Measurements from ENCODE around the gene LARP1. TPM values are rescaled to one million over a fixed set of nuclear protein-coding genes. Genes with fewer than 3 reads are reported as not detected.

The LARP1 gene
- total RNA-seq, 1 experiment from 2014 or later = 105 TPM

DNA sequence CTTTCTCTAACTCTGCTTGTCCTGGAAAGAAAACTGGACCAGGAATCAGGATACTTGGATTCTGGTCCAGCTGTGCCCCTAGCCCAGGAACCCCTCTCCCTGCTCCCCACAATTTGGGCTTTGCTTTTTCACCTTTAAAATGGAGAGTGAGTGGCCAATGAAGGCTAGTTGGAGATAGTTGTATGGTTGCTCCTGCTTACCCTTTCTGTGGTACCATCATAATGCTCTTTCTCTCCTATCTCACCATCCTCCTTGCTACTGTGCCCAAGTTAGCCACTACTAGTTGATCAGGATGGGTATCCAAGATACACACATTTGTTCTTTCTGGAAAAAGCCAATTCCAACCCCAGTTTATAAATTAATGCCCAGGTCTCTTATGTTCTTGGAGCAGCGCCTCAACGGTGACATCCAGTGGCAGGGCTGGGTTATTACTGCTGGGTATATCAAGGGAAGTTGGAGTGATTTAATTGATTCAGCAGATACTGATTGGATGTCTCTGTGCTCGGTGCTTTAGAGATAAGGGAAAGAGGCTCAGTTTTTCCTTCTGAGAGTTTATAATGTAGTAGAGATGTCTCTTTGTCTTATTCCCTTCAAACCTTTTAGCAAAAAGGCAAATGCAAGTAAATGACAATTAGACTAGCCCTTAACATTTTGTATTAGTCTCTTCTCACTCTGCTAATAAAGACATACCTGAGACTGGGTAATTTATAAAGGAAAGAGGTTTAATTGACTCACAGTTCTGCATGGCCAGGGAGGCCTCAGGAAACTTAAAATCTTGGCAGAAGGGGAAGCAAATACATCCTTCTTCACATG, 56.7 kb downstream of the LARP1 start:
- H3K4me3 ChIP-seq (ENCODE audit: low read length) = no peak overlapping the region
- H3K27me3 ChIP-seq (ENCODE audit: low read length) = no peaks in the 10 kb centered on the region
- no peak overlapping the region for H2AFZ ChIP-seq (ENCODE audit: low read length)
- DNase-seq = peak; percentile 80
- H3K9me3 ChIP-seq (ENCODE audit: low read length) = no peaks in the 10 kb centered on the region
- peaks cover 43% of the 10 kb centered on the region for H3K79me2 ChIP-seq (ENCODE audit: low read length)
- H3K9ac ChIP-seq (ENCODE audit: low read length) = no peak overlapping the region
- no peak overlapping the region for H3K27ac ChIP-seq (ENCODE audit: low read length)
- no peak overlapping the region for H3K4me2 ChIP-seq (ENCODE audit: low read depth, low read length, poor library complexity, severe bottlenecking)
- H3K9me2 ChIP-seq (replicated peaks; ENCODE audit: insufficient read depth, low read length) = no peaks in the 10 kb centered on the region
- H3K4me1 ChIP-seq (ENCODE audit: low read length) = no peaks in the 10 kb centered on the region
- peaks cover 18% of the 10 kb centered on the region; the same call in 1 of the 2 replicates for H4K20me1 ChIP-seq (ENCODE audit: insufficient read depth, low read depth, low read length)
- H3K36me3 ChIP-seq (ENCODE audit: insufficient read depth, low read length) = peaks cover 66% of the 10 kb centered on the region

DNA sequence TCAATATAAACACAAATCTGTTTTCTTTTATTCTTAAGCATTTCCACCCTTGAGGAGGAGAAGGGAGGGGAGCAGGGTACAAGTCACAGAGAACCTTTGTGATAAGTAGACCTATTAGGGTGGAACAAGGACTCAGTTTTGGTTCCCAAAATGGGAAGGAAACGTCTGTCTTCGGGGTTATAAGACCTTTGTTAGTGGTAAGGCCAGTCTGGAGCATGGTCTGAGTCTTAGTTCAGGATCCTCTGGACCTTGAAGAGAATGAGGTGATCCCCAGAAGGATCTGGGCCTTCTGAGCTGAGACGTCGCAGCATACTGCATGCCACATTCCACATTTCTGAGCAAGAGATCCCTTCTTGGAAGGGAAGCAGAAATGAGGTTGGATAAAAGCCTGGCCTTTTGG, 58.0 kb downstream of the LARP1 start:
- Histone ChIP-seq H3K27ac (ENCODE audit: low read length) (no peak overlapping the region), H3K9ac (ENCODE audit: low read length) (no peak overlapping the region), H3K27me3 (ENCODE audit: low read length) (no peaks in the 10 kb centered on the region), H3K9me3 (ENCODE audit: low read length) (no peaks in the 10 kb centered on the region), H3K4me2 (ENCODE audit: low read depth, low read length, poor library complexity, severe bottlenecking) (no peak overlapping the region), H3K9me2 (replicated peaks; ENCODE audit: insufficient read depth, low read length) (no peaks in the 10 kb centered on the region), H3K4me1 (ENCODE audit: low read length) (no peaks in the 10 kb centered on the region), H4K20me1 (ENCODE audit: insufficient read depth, low read depth, low read length) (peaks cover 18% of the 10 kb centered on the region; the same call in 1 of the 2 replicates), H3K4me3 (ENCODE audit: low read length) (no peak overlapping the region), H2AFZ (ENCODE audit: low read length) (no peak overlapping the region), H3K36me3 (ENCODE audit: insufficient read depth, low read length) (peaks cover 73% of the 10 kb centered on the region), H3K79me2 (ENCODE audit: low read length) (peaks cover 47% of the 10 kb centered on the region)
- DNase-seq = no peak

DNA sequence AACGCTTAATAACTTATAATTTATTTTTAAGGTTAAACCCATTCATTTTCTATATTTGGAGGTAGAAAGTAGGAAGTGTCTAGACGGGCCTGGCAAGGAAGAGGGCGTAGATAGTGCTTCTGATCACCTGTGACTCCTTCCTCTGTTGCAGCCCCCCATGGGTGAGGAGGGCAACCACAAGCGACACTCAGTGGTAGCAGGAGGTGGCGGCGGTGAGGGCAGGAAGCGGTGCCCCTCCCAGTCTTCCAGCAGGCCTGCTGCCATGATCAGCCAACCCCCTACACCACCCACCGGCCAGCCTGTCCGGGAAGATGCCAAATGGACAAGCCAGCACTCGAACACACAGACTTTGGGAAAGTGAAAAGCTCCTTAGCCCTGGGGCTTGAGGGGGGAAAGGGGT, 58.6 kb downstream of the LARP1 start:
- Histone ChIP-seq H2AFZ (ENCODE audit: low read length) (no peak overlapping the region), H3K36me3 (ENCODE audit: insufficient read depth, low read length) (peaks cover 74% of the 10 kb centered on the region), H3K9me2 (replicated peaks; ENCODE audit: insufficient read depth, low read length) (no peaks in the 10 kb centered on the region), H4K20me1 (ENCODE audit: insufficient read depth, low read depth, low read length) (peaks cover 18% of the 10 kb centered on the region; the same call in 1 of the 2 replicates), H3K4me1 (ENCODE audit: low read length) (no peaks in the 10 kb centered on the region), H3K9me3 (ENCODE audit: low read length) (no peaks in the 10 kb centered on the region), H3K4me2 (ENCODE audit: low read depth, low read length, poor library complexity, severe bottlenecking) (no peak overlapping the region), H3K79me2 (ENCODE audit: low read length) (peaks cover 44% of the 10 kb centered on the region), H3K27me3 (ENCODE audit: low read length) (no peaks in the 10 kb centered on the region), H3K4me3 (ENCODE audit: low read length) (no peak overlapping the region), H3K9ac (ENCODE audit: low read length) (no peak overlapping the region), H3K27ac (ENCODE audit: low read length) (no peak overlapping the region)
- no peak for DNase-seq

DNA sequence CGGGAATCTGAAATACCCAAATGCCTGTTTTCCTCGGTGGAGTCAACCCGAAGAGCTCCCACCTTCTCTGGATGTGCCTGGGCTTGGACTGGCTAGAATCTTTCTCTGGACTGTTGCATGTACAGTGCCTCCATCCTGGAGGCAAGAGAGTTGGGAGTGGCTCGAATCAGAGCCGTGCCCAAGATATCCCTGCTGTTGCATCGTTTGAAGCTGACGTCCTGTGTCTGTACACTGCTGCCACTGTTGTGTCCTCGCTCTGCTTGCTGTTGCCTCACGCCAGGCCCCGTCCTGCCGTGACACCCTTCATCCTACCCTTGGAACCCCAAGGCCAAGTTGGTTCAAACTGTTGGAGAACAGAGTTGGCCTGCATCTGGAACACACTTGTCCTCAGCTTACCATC, 59.8 kb downstream of the LARP1 start:
- peaks cover 18% of the 10 kb centered on the region; the same call in 1 of the 2 replicates for H4K20me1 ChIP-seq (ENCODE audit: insufficient read depth, low read depth, low read length)
- peaks cover 78% of the 10 kb centered on the region for H3K36me3 ChIP-seq (ENCODE audit: insufficient read depth, low read length)
- H3K4me3 ChIP-seq (ENCODE audit: low read length) = no peak overlapping the region
- no peaks in the 10 kb centered on the region for H3K9me3 ChIP-seq (ENCODE audit: low read length)
- no peak overlapping the region for H2AFZ ChIP-seq (ENCODE audit: low read length)
- H3K9ac ChIP-seq (ENCODE audit: low read length) = no peak overlapping the region
- H3K4me2 ChIP-seq (ENCODE audit: low read depth, low read length, poor library complexity, severe bottlenecking) = no peak overlapping the region
- H3K79me2 ChIP-seq (ENCODE audit: low read length) = peaks cover 42% of the 10 kb centered on the region
- H3K27me3 ChIP-seq (ENCODE audit: low read length) = no peaks in the 10 kb centered on the region
- H3K27ac ChIP-seq (ENCODE audit: low read length) = no peak overlapping the region
- no peak for DNase-seq
- H3K9me2 ChIP-seq (replicated peaks; ENCODE audit: insufficient read depth, low read length) = no peaks in the 10 kb centered on the region
- no peaks in the 10 kb centered on the region for H3K4me1 ChIP-seq (ENCODE audit: low read length)

DNA sequence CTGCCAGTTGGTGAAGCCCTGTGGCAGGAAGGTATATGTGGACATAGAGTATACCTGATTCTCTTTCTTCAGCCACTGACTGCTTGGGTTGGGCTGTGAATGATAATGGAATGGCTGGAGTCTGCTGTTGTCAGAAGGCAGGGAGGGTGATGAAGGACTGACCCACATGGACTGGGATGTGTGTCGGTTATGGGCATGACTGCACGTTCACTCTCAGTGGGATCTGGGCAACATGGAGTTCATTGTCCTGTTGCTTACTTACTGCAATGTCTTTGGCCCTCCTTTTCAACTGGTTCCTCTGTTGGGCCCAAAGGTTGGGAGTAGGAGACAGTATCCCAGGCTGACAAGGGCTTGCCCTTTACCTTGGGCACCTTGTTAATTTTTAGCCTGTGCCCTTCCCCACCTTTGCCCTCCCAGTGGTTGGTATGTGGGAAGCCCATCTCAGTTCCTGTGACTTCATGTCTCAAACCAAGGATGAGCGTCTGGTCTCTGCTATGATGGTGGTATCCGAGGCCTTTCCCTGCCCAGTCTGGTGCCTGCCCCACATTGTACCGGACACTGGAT, 60.6 kb downstream of the LARP1 start:
- no peak overlapping the region for H3K9ac ChIP-seq (ENCODE audit: low read length)
- H3K4me1 ChIP-seq (ENCODE audit: low read length) = no peaks in the 10 kb centered on the region
- H3K27ac ChIP-seq (ENCODE audit: low read length) = no peak overlapping the region
- no peak overlapping the region for H2AFZ ChIP-seq (ENCODE audit: low read length)
- H3K4me3 ChIP-seq (ENCODE audit: low read length) = no peak overlapping the region
- H3K4me2 ChIP-seq (ENCODE audit: low read depth, low read length, poor library complexity, severe bottlenecking) = no peak overlapping the region
- H3K27me3 ChIP-seq (ENCODE audit: low read length) = no peaks in the 10 kb centered on the region
- no peaks in the 10 kb centered on the region for H3K9me2 ChIP-seq (replicated peaks; ENCODE audit: insufficient read depth, low read length)
- no peaks in the 10 kb centered on the region for H3K9me3 ChIP-seq (ENCODE audit: low read length)
- H3K36me3 ChIP-seq (ENCODE audit: insufficient read depth, low read length) = peaks cover 78% of the 10 kb centered on the region
- peaks cover 42% of the 10 kb centered on the region for H3K79me2 ChIP-seq (ENCODE audit: low read length)
- no peak for DNase-seq
- peaks cover 18% of the 10 kb centered on the region; the same call in 1 of the 2 replicates for H4K20me1 ChIP-seq (ENCODE audit: insufficient read depth, low read depth, low read length)

DNA sequence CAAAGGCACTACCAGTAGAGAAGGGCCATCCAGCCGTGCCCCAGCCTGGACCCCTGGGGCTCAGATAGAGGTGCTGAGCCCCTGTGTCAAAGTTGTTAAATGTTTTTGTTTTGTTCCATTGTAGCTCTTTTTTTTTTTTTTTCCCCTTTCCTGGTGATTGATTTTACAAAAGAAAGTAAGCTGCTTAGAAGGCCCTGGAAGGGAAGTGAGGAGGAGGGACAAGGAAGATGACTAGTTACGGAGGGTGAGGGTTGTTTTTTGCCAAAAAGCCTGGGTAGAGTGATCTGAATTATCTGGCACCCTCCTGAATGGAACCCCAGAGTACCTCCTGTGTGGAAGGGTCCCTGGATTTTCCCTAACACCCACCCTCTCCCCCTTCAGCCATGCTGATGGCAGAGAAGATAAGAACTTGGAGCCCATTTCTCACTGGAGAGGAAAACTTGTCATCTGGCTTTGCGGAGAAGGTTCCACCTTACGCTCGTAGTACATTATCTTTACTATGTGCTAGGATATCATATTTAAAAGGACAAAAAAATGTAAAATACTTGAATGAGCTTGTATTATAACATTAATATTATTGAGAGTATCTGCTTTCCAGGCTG, 61.8 kb downstream of the LARP1 start:
- Histone ChIP-seq H3K4me3 (ENCODE audit: low read length) (no peak overlapping the region), H3K79me2 (ENCODE audit: low read length) (peaks cover 35% of the 10 kb centered on the region), H2AFZ (ENCODE audit: low read length) (no peak overlapping the region), H3K4me2 (ENCODE audit: low read depth, low read length, poor library complexity, severe bottlenecking) (no peak overlapping the region), H3K9me3 (ENCODE audit: low read length) (no peaks in the 10 kb centered on the region), H4K20me1 (ENCODE audit: insufficient read depth, low read depth, low read length) (0 out of 2 replicates have a peak, but pooled peaks cover 12% of the 10 kb centered on the region), H3K36me3 (ENCODE audit: insufficient read depth, low read length) (peaks cover 70% of the 10 kb centered on the region), H3K27ac (ENCODE audit: low read length) (no peak overlapping the region), H3K4me1 (ENCODE audit: low read length) (no peaks in the 10 kb centered on the region), H3K9me2 (replicated peaks; ENCODE audit: insufficient read depth, low read length) (no peaks in the 10 kb centered on the region), H3K9ac (ENCODE audit: low read length) (no peak overlapping the region), H3K27me3 (ENCODE audit: low read length) (no peaks in the 10 kb centered on the region)
- DNase-seq = no peak

DNA sequence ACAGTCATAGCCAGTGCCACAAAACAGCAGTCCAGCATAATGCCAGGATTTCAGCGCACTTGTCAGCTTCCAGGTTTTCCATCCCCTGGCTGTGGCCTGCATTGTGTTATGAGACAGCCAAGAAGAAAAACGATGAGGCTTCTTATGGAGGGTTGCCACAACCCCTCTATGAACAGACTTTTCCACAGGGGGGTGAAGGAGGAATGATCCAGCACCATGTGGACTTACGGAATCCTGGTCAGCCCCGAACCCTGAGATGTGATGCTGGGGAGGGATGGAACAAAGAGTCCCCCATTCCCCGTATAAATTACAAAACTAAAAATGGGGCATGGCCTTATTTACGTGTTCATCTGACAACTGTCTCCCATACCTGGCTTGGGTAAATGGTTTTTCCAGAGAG, 62.6 kb downstream of the LARP1 start:
- 0 out of 2 replicates have a peak, but pooled peaks cover 11% of the 10 kb centered on the region for H4K20me1 ChIP-seq (ENCODE audit: insufficient read depth, low read depth, low read length)
- no peak overlapping the region for H3K9ac ChIP-seq (ENCODE audit: low read length)

DNA sequence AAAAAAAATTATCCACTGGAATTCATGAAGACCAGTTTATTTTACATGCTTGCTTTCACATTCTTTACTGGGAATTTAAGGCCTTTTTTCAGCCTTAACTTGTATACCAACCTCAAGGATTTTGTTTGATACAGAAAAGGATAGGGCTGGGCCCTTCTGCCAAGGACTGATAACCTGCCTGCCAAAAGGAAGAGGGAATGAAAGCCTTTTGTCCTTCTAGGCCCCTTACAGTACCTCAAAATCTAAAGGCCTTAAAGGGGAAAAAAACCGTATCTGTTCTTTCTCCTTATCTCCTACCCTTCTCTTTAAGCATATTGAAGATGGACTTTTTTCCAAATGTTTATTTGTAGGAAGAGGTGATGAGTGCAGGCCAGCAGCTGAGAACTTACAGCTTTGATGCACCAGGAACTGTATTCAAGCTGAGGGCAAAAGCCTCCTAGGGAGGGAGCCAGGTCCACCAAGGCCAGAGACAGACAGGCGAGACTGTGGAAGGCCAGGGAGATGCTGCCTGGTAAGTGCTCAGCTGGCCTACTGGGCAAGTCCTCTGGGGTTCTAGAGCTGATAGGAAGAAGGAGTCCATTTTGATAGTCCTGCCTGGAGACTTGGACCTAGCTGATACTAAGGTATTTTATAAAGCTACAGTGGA, 63.4 kb downstream of the LARP1 start:
- Histone ChIP-seq H3K9ac (ENCODE audit: low read length) (no peak overlapping the region), H3K27ac (ENCODE audit: low read length) (no peak overlapping the region), H2AFZ (ENCODE audit: low read length) (no peak overlapping the region), H3K36me3 (ENCODE audit: insufficient read depth, low read length) (peaks cover 62% of the 10 kb centered on the region), H3K27me3 (ENCODE audit: low read length) (no peaks in the 10 kb centered on the region), H4K20me1 (ENCODE audit: insufficient read depth, low read depth, low read length) (0 out of 2 replicates have a peak, but pooled peaks cover 3% of the 10 kb centered on the region), H3K9me3 (ENCODE audit: low read length) (no peaks in the 10 kb centered on the region), H3K4me3 (ENCODE audit: low read length) (no peak overlapping the region), H3K4me1 (ENCODE audit: low read length) (no peaks in the 10 kb centered on the region), H3K4me2 (ENCODE audit: low read depth, low read length, poor library complexity, severe bottlenecking) (no peak overlapping the region), H3K79me2 (ENCODE audit: low read length) (peaks cover 23% of the 10 kb centered on the region), H3K9me2 (replicated peaks; ENCODE audit: insufficient read depth, low read length) (no peaks in the 10 kb centered on the region)
- DNase-seq = no peak

More for the DNA sequence above, 62.6 kb downstream of the LARP1 start:
- H2AFZ ChIP-seq (ENCODE audit: low read length) = no peak overlapping the region
- H3K4me2 ChIP-seq (ENCODE audit: low read depth, low read length, poor library complexity, severe bottlenecking) = no peak overlapping the region
- H3K4me1 ChIP-seq (ENCODE audit: low read length) = no peaks in the 10 kb centered on the region
- H3K79me2 ChIP-seq (ENCODE audit: low read length) = peaks cover 30% of the 10 kb centered on the region
- no peak overlapping the region for H3K4me3 ChIP-seq (ENCODE audit: low read length)
- no peak overlapping the region for H3K27ac ChIP-seq (ENCODE audit: low read length)
- peaks cover 69% of the 10 kb centered on the region for H3K36me3 ChIP-seq (ENCODE audit: insufficient read depth, low read length)
- DNase-seq = no peak
- H3K9me2 ChIP-seq (replicated peaks; ENCODE audit: insufficient read depth, low read length) = no peaks in the 10 kb centered on the region
- no peaks in the 10 kb centered on the region for H3K9me3 ChIP-seq (ENCODE audit: low read length)
- no peaks in the 10 kb centered on the region for H3K27me3 ChIP-seq (ENCODE audit: low read length)

All from Karpas-422 (cell line).